GM19467 (cell line): ENCODE results near the gene RPA3.

ENCODE experiments used
- ATAC-seq: cut with Tn5 transposase; IDR thresholded peaks from one replicate; pipeline ENCODE4 v1.9.1; 2021; ENCODE audit warnings: mild to moderate bottlenecking, moderate library complexity; ENCODE audit not compliant: unreplicated experiment

The RPA3 gene

DNA sequence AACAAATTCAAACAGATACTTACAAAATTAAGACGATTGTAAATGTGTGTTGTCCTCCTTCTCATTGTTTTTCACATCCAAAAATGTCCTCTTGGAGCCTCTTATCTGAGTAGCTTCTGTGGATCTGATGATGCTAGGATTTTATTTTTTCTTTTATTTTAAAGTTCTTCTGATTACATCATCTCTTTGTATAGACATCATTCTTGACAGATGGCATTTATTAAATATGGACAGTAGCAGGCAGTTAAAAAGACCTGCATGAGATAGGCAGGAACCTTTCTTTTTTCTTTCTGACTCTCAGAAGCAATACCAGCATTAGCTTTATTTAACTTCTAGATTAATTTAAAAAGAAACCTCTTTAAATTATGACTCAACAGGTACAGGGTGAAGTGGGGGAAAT, at the start of gene RPA3:
Gene RPA3, minus strand, starts transcription at position 116 of the 400 bp plus-strand sequence. CDS start 78,189 bp downstream, outside the sequence.
- no peak for ATAC-seq

DNA sequence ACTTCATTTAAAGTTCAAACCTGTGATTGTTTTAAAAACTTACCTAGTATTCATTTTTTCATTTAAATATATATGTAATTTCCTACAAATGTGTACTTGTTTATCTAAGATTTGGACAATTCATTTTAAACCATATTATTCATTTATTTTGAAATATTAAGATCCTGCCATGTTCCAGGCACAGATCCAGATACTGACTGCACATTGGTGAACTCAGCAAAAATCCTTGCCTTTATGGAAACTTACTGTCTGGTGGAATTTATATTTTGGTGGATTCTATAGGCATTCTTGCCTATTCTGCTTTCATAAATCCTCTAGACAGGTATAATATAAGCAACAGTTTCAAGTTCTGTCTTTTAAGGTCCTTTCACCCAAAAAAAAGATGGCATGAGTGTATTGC, 48.3 kb upstream of the RPA3 start:
- no peak for ATAC-seq

DNA sequence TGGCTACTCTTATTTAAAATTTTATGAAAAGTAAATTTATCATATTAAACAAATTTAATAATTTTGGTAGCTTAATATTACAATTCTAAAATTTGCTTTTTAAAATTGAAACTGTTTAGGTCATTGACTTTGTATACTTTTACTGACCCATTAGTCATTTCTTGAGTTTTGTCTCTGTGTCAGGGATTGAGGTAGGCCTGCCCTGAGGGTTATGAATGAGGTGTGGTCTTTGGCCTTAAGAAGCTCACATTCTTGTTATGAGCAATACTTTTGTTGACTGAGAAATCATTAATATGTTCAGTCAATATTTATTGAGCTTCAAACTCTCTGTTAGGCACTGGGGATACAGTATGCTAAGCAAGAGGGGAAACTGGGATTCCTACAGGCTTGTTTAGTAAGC, 47.0 kb upstream of the RPA3 start:
- ATAC-seq: peak; percentile 54

DNA sequence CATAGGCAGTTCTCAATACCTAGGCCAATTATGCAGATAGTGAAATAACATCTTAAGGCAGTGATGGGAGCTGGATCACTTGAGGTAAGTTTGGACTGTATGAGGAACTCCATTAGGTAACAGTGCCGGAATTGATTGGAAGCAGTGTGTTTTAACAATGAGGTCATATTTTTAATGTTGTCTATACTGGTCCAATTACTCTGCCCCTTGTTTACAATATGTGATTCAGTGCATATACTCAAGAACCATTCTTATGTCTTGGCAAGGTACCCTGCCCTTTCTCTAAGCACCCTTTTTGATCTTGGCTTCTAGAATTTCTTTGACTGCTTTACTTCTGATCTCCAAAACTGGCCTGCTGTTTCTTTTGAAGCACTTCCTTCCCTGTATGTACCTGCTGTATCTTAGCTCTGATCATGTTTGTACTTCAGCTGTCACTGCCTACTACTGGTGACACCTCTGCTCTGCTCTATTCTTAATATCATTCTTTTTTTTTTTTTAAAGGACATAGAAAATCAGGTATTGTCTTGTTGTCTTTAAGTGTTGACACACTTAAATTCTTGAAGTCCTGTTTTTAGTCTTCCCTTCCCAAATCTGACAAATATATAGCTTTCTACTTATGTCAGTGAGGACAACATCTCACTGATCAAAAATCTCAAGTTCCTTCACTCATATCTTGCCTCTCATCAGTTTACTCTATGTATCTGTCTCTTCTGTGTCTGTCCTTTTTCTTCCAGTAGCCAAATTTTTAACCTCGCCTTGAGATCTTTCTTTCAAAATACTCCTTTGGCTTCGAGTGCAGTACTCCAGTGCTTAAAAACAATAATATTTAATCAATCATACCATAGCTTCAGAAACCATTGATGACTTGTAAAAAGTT, 46.4 kb upstream of the RPA3 start:
- no peak for ATAC-seq

DNA sequence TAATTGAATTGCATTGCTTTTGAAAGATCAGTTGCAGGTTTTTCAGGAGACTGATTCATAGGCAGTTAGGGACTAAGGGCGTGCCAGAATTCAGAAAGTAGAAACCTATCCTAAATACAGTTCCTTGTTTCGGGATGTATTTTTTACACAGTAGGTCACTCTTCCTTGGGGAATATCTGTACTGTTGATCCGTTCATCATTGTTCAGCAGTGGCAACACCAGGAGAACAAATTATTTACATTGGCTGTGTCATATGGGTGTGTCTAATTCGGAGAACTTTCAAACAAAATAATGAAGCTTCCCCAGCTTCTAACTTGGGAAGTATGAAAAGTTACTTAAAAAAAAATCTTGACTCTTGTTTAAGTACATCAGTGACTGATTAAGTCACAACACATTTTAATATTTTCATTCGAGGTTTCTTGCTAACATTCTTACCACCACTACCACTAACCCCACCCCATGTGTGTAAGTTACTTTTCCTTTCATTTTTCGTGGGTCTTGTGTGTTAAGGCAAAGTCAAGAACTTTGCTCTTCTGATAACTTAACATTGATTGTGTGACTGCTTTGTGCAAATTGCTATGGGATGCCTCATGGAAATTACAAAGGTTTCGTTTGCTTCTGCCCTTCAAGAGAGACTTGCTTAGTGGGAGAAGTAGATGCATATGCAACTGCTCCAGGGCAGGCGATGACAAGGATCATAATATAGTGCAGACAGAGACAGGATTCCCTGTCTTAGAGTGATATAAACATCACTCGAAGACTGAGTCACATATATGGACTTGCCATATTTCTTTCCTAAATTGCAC, 43.8 kb upstream of the RPA3 start:
- ATAC-seq: peak; percentile 52

DNA sequence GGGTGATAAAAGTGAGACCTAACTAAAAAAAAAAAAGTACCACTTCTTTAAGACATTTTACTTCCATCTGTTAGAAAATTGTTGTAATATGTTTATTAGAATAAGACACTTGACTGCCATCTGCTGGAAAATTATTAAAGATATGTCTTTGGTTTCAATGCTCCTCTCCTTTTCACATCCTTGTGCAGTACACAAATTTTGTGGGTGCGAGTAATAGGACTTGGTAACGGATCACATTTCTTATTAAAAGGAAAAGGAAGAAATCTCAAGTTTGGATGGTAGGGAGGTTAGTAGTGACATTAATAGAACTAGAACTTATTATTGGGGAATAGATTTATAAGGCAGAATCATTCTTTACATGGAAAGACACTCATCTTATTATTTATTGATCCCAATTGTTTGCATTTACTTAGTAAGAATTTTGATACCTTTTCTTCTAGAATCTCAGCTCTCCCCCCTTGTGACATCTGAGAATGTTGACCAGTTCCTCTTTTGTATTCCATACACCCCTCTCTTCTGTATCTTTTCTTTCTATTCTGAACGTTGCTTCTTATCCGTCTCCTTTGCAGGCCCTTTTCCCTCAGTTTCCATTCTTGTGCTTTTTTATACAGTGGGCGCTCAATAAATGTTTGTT, 43.0 kb upstream of the RPA3 start:
- no peak for ATAC-seq

DNA sequence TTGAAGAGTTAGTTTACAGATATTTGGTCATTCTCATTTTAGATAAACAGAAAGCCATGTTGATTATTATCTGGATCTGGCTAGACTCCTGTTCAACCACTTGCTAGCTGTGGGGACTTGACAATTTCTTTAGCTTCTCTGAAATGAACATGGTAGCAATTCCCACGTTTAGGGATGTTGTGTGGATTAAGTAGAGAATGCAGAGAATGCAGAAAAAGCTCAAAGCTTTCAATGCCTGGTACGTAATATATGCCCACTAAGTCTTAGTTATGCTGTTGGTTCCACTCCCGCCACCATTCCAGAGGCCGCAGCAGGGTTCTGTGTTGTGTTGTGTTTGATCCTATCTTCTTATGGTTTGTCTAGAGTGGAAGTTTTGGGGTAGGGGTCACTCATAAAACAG, 39.2 kb upstream of the RPA3 start:
- ATAC-seq: no peak

DNA sequence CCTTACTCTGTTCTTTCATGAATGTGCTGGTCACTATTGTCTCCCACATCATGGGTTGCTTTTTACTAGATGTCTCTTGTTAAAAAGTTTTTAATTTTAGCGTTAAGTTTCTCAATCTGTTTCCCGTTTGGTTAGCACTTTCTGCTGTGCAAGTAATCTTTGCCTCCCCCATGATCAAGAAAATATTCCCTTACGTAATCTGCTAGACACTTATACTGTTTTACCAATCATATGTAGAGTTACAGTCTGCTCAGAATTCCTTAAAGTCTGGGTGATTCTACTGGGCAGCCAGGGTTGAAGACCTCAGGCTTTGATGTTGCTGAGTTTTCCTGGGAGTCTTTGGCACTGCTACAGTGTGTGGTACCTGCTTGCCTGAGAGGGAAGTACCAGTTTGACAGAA, 38.2 kb upstream of the RPA3 start:
- ATAC-seq: no peak

DNA sequence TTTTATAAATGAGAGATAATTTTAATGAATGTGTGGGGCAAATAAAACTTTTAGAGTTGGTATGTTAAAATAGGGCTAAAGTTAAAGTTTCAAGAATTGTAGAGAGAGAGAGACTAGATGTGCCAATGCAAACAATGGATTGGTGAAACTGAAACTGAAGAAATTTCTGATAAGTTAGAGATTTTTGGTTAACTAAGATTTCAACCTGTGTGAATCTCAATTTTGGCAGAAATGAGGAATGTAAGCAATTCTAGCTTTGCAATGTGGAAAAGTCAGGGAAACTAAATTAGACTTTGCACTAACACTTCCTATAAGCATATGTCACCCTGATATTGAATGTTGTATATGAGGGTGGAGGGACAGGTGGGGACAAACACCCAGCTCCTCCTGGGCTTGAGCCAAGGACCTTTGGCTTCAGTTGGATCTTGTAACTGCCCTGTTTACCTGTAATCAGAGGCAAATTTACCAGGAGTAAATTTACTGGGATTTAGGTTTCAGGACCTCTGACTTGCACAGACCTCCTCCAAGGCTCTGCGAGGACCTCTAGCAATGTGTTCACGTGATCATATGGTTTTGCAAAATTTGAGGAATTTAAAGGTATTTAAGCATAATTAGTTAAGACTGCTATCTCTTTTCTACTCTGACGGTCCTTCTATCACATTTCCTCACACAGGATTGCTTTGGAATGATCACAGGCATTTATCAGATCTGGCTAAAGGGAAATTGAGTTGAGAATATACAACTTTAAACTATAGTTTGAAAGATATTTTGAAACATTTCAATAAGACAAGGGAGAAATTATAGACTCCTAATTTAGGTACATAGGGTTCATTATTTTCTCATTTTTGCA, 33.1 kb upstream of the RPA3 start:
- no peak for ATAC-seq

DNA sequence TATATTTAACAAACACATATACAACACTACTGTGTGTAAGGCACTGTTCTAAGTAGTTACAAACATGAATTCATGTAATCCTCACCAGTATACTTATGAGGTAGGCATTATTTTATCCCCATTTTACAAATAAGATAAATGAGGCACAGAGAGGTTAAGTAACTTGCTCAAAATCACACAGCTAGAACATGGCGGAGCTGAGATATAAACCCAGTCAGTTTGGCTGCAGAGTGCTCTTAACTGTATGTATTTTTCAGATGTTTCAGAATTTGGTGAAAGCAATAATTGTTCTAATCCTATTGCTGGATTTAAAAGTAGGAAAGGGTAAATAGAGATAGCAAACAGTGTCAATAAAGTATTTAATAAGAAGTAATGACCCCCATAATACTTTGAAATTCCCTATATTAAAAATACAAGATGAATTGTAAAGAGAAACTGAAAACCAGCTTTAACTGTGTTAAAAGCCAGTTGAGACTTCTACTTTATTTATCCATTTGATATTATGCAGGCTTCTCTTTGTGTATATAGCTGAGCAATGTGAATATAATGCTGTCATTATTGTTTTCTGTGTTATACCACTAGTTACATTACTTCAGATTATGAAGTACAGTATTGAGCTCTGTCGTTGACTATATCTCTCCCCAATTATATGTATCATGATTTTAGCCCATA, 32.3 kb upstream of the RPA3 start:
- ATAC-seq: no peak

DNA sequence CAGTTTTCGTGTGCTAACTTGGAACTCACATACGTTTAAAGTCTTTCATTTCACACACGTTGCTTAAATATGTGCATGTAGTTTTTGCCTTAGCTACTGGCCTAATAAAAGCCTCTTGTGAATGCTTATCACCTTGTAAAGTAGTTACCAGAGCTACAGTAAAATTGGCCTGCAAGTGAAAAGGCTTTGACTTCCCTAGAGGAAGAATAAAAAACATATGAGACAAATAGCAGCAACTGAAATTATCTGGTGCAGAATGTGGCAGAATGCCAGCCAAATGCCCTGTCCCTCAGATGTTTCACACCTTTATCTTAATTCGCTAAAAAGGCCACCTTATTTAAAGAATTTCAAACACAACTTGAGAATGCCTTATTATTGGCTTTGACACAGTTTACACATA, 28.1 kb upstream of the RPA3 start:
- no peak for ATAC-seq

DNA sequence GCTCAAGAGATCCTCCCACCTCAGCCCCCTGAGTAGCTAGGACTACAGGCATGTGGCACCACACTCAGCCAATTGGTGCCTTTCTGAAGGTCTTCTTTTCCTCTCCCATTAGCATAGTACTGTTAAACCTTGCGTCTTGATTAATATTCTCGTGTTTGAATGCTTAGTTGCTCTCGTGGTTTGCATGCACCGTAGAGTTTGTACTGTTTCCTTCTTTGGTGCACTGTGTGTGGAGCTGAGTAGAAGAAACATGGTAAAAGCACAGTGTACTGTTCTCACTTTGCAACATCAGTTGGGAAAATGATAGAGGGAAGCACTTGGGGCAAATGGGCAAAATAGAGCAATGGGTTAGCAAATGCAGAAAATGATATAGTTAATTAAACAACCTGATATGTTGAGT, 27.6 kb upstream of the RPA3 start:
- ATAC-seq: no peak

DNA sequence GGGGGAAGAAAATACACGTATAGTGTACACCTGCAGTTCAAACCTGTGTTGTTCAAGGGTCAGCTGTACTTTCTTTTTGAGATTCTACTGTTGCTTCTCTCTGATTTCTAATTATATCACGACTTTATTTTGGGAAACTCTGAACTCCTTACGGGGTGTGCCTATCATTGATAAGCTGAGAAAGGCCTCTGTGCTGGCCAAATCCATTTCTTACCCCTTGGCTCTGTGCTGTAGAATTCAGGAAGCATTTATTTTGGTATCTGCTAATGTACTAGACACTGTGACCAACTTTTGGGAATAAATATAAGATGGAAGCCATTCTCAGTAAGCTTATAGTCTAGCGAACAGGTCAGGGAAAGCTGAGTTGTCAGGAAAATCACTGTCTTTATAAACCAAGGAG, 26.9 kb upstream of the RPA3 start:
- no peak for ATAC-seq

DNA sequence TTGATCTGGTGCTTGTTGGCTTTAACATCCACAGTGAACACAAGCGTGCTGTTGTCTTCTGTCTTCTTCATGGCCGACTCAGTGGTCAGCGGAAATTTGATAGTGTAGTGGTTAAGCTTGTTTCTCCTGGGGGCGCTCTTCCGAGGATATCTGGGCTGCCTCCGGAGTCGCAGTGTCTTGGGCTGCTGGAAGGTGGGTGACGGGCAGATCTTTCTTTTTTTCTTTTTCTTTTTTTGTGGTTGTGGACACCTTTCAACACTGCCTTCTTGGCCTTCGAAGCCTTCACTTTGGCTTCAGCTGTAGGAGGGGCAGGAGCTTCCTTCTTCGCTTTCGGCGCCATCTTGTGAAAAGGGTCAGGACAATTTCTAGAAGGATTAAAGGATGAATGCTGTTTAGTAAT, 23.8 kb upstream of the RPA3 start:
- no peak for ATAC-seq

DNA sequence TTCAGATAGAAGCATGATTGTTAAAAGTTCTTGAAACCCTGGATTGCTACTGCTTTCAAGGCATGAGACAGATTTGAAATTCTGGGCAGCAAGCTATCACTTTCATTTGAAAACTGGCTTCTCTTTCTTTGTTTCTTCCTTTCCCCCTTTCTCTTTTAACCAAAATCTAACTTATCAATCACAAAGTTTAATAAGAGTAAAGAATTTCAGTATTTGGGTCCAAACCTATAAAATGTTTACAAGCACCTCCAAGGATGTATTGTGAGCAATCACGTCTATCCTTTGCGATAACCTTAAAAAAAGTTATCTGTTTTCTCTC, 21.6 kb upstream of the RPA3 start:
- ATAC-seq: no peak

DNA sequence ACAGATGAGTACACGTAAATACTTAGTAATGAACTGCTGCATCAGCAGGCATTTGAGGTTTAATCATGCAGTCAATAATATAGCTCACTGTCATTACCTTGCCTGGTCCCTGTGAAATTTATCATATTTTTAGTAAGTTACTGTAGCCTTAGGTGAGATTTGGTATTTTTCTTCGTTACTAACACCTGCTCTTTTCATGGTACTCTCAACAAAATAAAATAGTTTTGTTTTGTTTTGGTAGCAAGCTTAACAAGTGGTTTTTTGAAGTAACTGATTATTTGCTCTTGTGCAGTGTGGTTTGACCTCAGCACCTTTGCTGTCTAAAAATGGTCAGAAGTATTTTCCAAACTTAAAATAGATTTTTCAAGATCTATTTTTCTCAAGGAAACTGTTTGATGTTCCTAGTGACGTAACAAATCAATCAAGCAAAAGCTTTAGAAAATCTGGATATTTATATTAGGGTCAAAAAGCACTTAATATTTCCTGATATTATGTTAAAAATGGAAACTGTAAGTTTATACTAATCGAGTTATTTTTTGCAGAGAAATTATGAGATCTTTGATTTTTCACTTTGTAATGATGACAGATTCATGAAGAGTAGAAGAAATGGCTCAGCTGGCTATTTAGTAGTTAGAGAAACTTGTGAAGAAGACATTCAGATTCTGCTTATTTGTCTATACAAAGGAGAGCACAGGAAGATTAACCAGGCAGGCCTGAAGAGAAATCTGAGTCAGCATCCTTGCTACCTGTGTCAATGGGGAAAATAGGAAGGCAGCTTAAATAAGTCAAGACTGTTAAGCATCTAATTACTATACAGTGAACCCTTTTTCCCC, 21.0 kb upstream of the RPA3 start:
- no peak for ATAC-seq

DNA sequence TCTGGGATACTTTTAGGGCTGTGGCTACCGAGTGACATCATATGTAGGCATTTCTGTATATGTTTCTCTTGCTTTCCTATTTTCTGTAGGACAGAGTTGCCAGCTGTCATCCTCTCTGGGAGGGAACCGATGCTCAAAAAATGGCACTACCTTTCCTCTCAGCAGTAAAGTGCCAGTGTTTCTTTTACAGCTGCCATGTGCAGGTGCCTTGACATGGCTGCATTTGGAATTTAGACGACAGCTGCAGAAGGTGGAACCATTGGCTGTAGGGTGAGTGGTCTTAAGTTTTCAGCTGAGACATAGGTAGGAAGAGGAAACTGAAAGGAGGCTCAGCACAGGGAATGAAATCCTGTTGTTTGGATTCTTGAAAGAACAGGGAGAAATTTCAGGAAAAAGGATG, 20.2 kb upstream of the RPA3 start:
- no peak for ATAC-seq

DNA sequence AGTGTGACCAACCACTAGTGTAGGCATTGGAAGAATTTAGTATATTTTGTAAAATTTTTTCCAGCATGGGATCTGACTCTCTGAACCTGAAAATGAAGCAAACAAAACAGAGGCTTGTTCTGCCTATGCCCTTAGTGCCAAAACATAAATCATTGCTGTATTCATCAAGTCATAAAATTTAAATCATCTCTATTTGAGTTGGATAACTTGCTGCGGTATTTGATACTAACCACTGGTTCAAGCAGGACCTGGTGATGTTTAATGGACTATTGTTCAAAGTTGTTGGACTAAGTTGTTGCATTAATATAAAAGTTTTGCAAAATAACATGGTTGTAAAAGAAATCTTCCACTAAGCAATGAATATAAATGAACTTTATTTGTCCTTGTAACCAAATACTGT, 19.8 kb upstream of the RPA3 start:
- no peak for ATAC-seq

DNA sequence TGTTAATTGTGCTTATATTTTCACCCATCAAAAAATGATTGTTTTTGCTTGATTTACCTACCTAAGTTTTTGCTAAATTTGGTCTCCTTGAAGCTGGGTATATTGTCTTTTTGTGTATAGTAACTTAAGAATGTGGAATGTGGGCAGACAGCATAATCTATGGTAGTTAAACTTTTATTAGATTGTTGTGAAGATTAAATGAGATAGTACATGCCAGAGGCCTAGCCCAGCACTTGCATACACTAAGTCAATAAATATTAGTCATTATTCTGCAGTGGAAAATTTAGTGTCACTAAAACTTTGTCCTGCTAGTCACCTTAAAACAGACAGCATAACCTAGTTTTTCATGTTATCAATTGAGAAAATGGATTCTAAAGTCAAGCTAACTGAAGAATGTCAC, 19.3 kb upstream of the RPA3 start:
- ATAC-seq: no peak

DNA sequence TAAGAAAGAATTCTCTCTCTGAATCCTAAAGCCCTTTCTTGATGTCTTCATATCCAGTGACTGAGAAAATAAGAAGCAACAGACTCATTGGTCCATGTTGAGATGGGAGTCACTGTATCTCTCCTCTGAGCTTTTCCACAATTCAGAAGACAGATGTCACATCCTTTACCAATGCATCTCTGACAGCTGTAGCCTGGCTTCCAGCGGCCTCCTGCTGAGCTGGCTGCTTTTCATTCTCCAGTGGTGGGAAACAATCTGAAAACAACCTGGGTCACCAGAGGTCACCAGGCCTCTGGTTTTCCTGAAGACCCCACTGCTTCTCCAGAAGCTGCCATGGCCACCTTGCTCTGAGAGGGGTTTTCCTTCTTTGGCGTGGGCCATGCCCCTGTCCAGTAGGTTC, 18.3 kb upstream of the RPA3 start:
- no peak for ATAC-seq
